HL-60 (cell line): ENCODE results near the gene GALNT1.

Experiments used
- CTCF ChIP-seq: IDR thresholded peaks from one replicate; pipeline ENCODE4 v1.5.1; 2011; ENCODE audit warnings: low read length, control low read depth, inconsistent platforms; ENCODE audit not compliant: insufficient read depth
- GABPA ChIP-seq: IDR thresholded peaks from 2 replicates; pipeline ENCODE4 v1.6.1; 2012; ENCODE audit warnings: low read depth
- POLR2AphosphoS5 ChIP-seq: IDR thresholded peaks from 2 replicates; pipeline ENCODE4 v1.6.1; 2012; ENCODE audit warnings: low read depth
- REST ChIP-seq: IDR thresholded peaks from 2 replicates; pipeline ENCODE4 v1.6.1; 2012; ENCODE audit warnings: low read depth; ENCODE audit not compliant: insufficient replicate concordance

GRCh38 chr18:35754464-35754863 is 172.9 kb downstream of the GALNT1 start:
- TF ChIP-seq CTCF, result no peak
- TF ChIP-seq GABPA, result no peak
- no peak for TF ChIP-seq POLR2AphosphoS5
- TF ChIP-seq REST, result no peak
